Upper lobe of left lung (tissue), 6 donors: Measurements from ENCODE around the gene NCOR2. TPM values are rescaled to one million over a fixed set of nuclear protein-coding genes. Genes with fewer than 3 reads are reported as not detected.

ENCODE experiments used
- ATAC-seq, 2 donors: fragments of 200-7000 bp; cut with Tn5 transposase; one replicate each; pipeline ENCODE4 v1.9.1; 2022; ENCODE audit warnings: mild to moderate bottlenecking in 2 of 2, moderate library complexity in 2 of 2; ENCODE audit not compliant: low FRiP score in 2 of 2
- DNase-seq, 2 donors: peaks; one replicate each; pipeline ENCODE4 v3.0.0-alpha.2; 2019 to 2020
- H3K27ac ChIP-seq, 4 donors: fragments of 200-600 bp; sonication (generic); one replicate each; pipeline ENCODE4 v1.5.1; 2016 to 2019
- H3K27me3 ChIP-seq, 4 donors: fragments of 200-600 bp; sonication (generic); one replicate each; pipeline ENCODE4 v1.5.1; 2017 to 2019
- H3K36me3 ChIP-seq, 4 donors: fragments of 200-600 bp; sonication (generic); one replicate each; pipeline ENCODE4 v1.5.1; 2016 to 2019
- H3K4me1 ChIP-seq, 4 donors: fragments of 200-600 bp; sonication (generic); one replicate each; pipeline ENCODE4 v1.5.1; 2018 to 2019
- H3K4me3 ChIP-seq, 4 donors: fragments of 200-600 bp; sonication (generic); one replicate each; pipeline ENCODE4 v1.5.1; 2017 to 2019; ENCODE audit warnings: mild to moderate bottlenecking in 2 of 4, moderate library complexity in 1 of 4
- H3K9me3 ChIP-seq, 4 donors: fragments of 200-600 bp; sonication (generic); one replicate each; pipeline ENCODE4 v1.5.1; 2018 to 2019
- CTCF ChIP-seq, 6 experiments: fragments of 450-650 bp in 4 of 6; fragments of 200-600 bp in 2 of 6; sonication (generic) in 2 of 6; IDR thresholded peaks; one replicate each; pipeline ENCODE4 v1.5.1; 2016 to 2019; ENCODE audit warnings: antibody characterized with exemption in 6 of 6
- EP300 ChIP-seq, 4 donors: sonication (generic); formaldehyde crosslinking; IDR thresholded peaks; one replicate each; pipeline ENCODE4 v1.5.1; 2017; ENCODE audit warnings: antibody characterized with exemption in 4 of 4, control low read depth in 2 of 4
- POLR2A ChIP-seq, 4 donors: fragments of 450-650 bp; IDR thresholded peaks; one replicate each; pipeline ENCODE4 v1.5.1; 2016 to 2017; ENCODE audit warnings: antibody characterized with exemption in 4 of 4, mild to moderate bottlenecking in 2 of 4
- POLR2AphosphoS5 ChIP-seq, 2 donors: sonication (generic); formaldehyde crosslinking; IDR thresholded peaks; one replicate each; pipeline ENCODE4 v1.5.1; 2017; ENCODE audit warnings: antibody characterized with exemption in 2 of 2
- WGBS, 2 donors: methylation state at CpG; one replicate each; pipeline ENCODE4 v1.1.5; 2017 to 2018; 5-methylcytosine and 5-hydroxymethylcytosine counted together
- total RNA-seq, 6 donors: library from RNA; depleted of rRNA in 4 of 6; stranded (reverse); fragments of >200 nt in 4 of 6; gene quantifications; one replicate each; pipeline versions ENCODE4 v1.1.0 to v1.2.1, GENCODE V29; 2016 to 2021
- donor health status: DM: no; HTN: no; CAD: no; lungs with moderate emphysema.
- donor health status: DM: no; HTN: yes; CAD: no; lungs with severe emphysema.

The NCOR2 gene
- total RNA-seq, 6 donors from 2014 or later = 188 to 603 (median 373) TPM

- Histone ChIP-seq H3K4me1 (peaks cover 8 to 10% (median 9%) of the 10 kb centered on the region in 4 donors), H3K4me3 (no peak overlapping the region), H3K27me3 (no peaks in the 10 kb centered on the region), H3K36me3 (no peaks in the 10 kb centered on the region), H3K9me3 (peaks cover 0 to under 1% (median 0%) of the 10 kb centered on the region in 4 donors), H3K27ac (peak overlapping the region in 3 of 4 donors; percentile 46 to 69 (median 60))
- DNase-seq (no peak), ATAC-seq (peak; percentile 27 to 71)
- TF ChIP-seq CTCF (IDR thresholded peaks at IDR 0.05) (no peak), EP300 (IDR thresholded peaks at IDR 0.05) (no peak), POLR2A (IDR thresholded peaks at IDR 0.05) (no peak), POLR2AphosphoS5 (IDR thresholded peaks at IDR 0.05) (no peak)
- WGBS, 2 donors = 35 to 51% methylated on average over 4 to 5 of the region's 5 CpGs
These were observed 14.7 kb upstream of the NCOR2 start for GRCh38 chr12:124582108-124582424.

- no peaks in the 10 kb centered on the region for H3K27me3 ChIP-seq
- ATAC-seq (no peak), DNase-seq (no peak)
- no peak overlapping the region for H3K4me3 ChIP-seq
- H3K36me3 ChIP-seq = no peaks in the 10 kb centered on the region
- TF ChIP-seq EP300 (IDR thresholded peaks at IDR 0.05) = no peak
- no peak for TF ChIP-seq POLR2A (IDR thresholded peaks at IDR 0.05)
- TF ChIP-seq CTCF (IDR thresholded peaks at IDR 0.05) = no peak
- TF ChIP-seq POLR2AphosphoS5 (IDR thresholded peaks at IDR 0.05) = no peak
- H3K9me3 ChIP-seq = peaks cover 0 to 4% (median 0%) of the 10 kb centered on the region in 4 donors
- peaks cover 7 to 10% (median 9%) of the 10 kb centered on the region in 4 donors for H3K4me1 ChIP-seq
- peak overlapping the region in 3 of 4 donors; percentile 46 to 69 (median 60) for H3K27ac ChIP-seq
- 69 to 76% methylated on average over 15 of the region's 15 CpGs for WGBS, 2 donors
These were observed 14.1 kb upstream of the NCOR2 start for GRCh38 chr12:124581307-124582107.

- no peak for DNase-seq
- H3K36me3 ChIP-seq = no peaks in the 10 kb centered on the region
- ATAC-seq = no peak
- TF ChIP-seq CTCF (IDR thresholded peaks at IDR 0.05) = no peak
- TF ChIP-seq EP300 (IDR thresholded peaks at IDR 0.05) = no peak
- no peak for TF ChIP-seq POLR2AphosphoS5 (IDR thresholded peaks at IDR 0.05)
- TF ChIP-seq POLR2A (IDR thresholded peaks at IDR 0.05) = no peak
- peaks cover 0 to 4% (median 0%) of the 10 kb centered on the region in 4 donors for H3K9me3 ChIP-seq
- H3K4me3 ChIP-seq = no peak overlapping the region
- H3K4me1 ChIP-seq = peaks cover 7 to 10% (median 9%) of the 10 kb centered on the region in 4 donors
- H3K27me3 ChIP-seq = no peaks in the 10 kb centered on the region
- WGBS, 2 donors = 82 to 97% methylated on average over 3 to 5 of the region's 5 CpGs
- H3K27ac ChIP-seq = no peak overlapping the region
These were observed 12.6 kb upstream of the NCOR2 start for GRCh38 chr12:124579921-124580517.

- H3K4me3 ChIP-seq = no peak overlapping the region
- H3K9me3 ChIP-seq = peaks cover 0 to 4% (median 0%) of the 10 kb centered on the region in 4 donors
- no peak for DNase-seq
- H3K27me3 ChIP-seq = no peaks in the 10 kb centered on the region
- peaks cover 10 to 16% (median 13%) of the 10 kb centered on the region in 4 donors for H3K4me1 ChIP-seq
- ATAC-seq = no peak
- WGBS, 2 donors = 86 to 93% methylated on average over 3 of the region's 3 CpGs
- TF ChIP-seq EP300 (IDR thresholded peaks at IDR 0.05) = no peak
- TF ChIP-seq POLR2A (IDR thresholded peaks at IDR 0.05) = no peak
- TF ChIP-seq CTCF (IDR thresholded peaks at IDR 0.05) = no peak
- TF ChIP-seq POLR2AphosphoS5 (IDR thresholded peaks at IDR 0.05) = no peak
- no peaks in the 10 kb centered on the region for H3K36me3 ChIP-seq
- H3K27ac ChIP-seq = no peak overlapping the region
These were observed 11.4 kb upstream of the NCOR2 start for GRCh38 chr12:124578854-124579253.
